PFSK-1 (cell line): ENCODE data around the gene ANO4.

Experiments
- FOXP2 ChIP-seq: optimal IDR thresholded peaks from 2 replicates; pipeline ENCODE3; 2011; ENCODE audit warnings: borderline replicate concordance, control low read depth, inconsistent platforms; ENCODE audit not compliant: insufficient read depth; ENCODE audit errors: extremely low read length, extremely low read depth
- POLR2AphosphoS5 ChIP-seq: IDR thresholded peaks from 2 replicates; pipeline ENCODE4 v1.6.1; 2012; ENCODE audit warnings: low read depth, mild to moderate bottlenecking, control low read depth, low read length, moderate library complexity
- REST ChIP-seq, 2 experiments: IDR thresholded peaks; 2 replicates each; pipeline versions ENCODE4 v1.6.1 to v1.8.0; 2011 to 2012; ENCODE audit warnings: low read depth in 2 of 2, low read length in 2 of 2, control low read depth in 1 of 2, inconsistent platforms in 1 of 2, mild to moderate bottlenecking in 1 of 2, moderate library complexity in 1 of 2; ENCODE audit not compliant: insufficient read depth in 1 of 2
- SIN3A ChIP-seq: IDR thresholded peaks from 2 replicates; pipeline ENCODE4 v1.6.1; 2012; ENCODE audit warnings: mild to moderate bottlenecking, low read length, moderate library complexity, borderline replicate concordance; ENCODE audit not compliant: insufficient read depth
- TAF1 ChIP-seq: IDR thresholded peaks from 2 replicates; pipeline ENCODE4 v1.6.1; 2012; ENCODE audit warnings: low read length, control low read depth, borderline replicate concordance; ENCODE audit not compliant: insufficient read depth

ANO4 gene

DNA sequence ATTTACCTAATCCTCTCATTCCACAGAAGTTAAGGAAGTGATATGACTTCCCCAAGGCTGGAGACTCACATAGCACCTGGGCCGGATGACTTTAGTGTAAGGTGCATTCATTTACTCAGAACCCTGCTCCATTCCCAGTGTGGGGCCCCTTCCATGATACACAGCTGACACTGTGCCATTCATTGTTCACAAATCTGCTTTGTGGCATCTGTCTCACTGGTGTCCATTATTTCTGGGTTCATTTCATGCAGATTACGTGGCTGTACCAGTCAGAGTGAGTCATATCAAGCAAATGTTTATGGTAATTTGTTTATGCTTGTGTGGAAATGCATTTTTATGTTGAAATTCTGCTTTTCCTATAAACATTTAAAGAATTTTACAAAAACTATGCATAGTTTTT lies 5.2 kb downstream of the ANO4 start:
- TF ChIP-seq REST (IDR thresholded peaks at IDR 0.05; ENCODE audit: insufficient read depth in 1 of 2, low read depth in 2 of 2, low read length in 2 of 2) = no peak
- no peak for TF ChIP-seq FOXP2
- no peak for TF ChIP-seq TAF1
- TF ChIP-seq SIN3A = no peak
- TF ChIP-seq POLR2AphosphoS5 = no peak

- TF ChIP-seq POLR2AphosphoS5 = no peak
- no peak for TF ChIP-seq REST (IDR thresholded peaks at IDR 0.05; ENCODE audit: insufficient read depth in 1 of 2, low read depth in 2 of 2, low read length in 2 of 2)
- TF ChIP-seq TAF1 = no peak
- TF ChIP-seq FOXP2 = no peak
- TF ChIP-seq SIN3A = no peak
These were observed 6.1 kb downstream of the ANO4 start for GRCh38 chr12:100800723-100801122.

DNA sequence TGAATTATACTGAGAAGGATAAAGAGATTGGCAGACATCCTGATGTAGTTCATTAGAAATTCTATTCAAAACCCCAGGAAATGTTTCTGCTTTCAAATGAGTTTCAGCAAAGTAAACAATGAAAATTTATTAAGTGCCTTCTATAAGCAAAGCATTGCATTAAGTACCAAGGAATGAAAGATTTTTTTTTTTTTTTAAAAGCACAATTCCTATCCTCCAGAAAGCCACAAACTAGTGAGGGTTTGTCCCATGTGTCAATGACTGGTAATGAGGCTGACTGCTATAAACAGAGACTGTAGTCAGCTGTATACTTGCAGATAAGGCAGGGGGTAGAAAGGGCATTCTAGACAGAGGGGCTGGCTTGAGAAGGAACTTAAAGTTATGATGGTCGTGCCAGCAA lies 6.7 kb downstream of the ANO4 start:
- TF ChIP-seq SIN3A = no peak
- no peak for TF ChIP-seq REST (IDR thresholded peaks at IDR 0.05; ENCODE audit: insufficient read depth in 1 of 2, low read depth in 2 of 2, low read length in 2 of 2)
- no peak for TF ChIP-seq FOXP2
- TF ChIP-seq POLR2AphosphoS5 = no peak
- no peak for TF ChIP-seq TAF1

GRCh38 chr12:100808777-100809176 lies 14.2 kb downstream of the ANO4 start:
- TF ChIP-seq REST (IDR thresholded peaks at IDR 0.05; ENCODE audit: insufficient read depth in 1 of 2, low read depth in 2 of 2, low read length in 2 of 2) (no peak), POLR2AphosphoS5 (no peak), TAF1 (no peak), SIN3A (no peak), FOXP2 (no peak)

DNA sequence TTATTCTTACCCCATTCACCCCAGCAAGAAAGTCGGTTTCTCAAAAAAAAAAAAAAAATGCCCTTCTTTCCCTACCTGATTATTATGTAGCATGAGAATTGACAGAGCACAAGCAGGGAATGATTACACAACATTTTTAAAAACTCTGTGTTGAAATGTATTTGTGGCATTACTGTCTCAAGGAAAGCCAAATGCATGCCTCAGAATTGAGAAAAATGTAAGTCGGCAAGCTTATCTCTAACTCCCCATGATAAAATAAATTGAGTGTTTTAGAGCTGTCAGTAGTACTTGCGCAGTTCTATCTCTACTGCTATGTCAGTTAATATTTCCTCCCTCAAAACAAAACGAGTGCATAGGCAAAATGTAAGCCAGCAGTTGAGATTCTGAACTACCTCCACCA lies 25.7 kb downstream of the ANO4 start:
- TF ChIP-seq REST (IDR thresholded peaks at IDR 0.05; ENCODE audit: insufficient read depth in 1 of 2, low read depth in 2 of 2, low read length in 2 of 2) = no peak
- TF ChIP-seq SIN3A = no peak
